Measurements from ENCODE around the gene DNAH1. TPM values are rescaled to one million over a fixed set of nuclear protein-coding genes. Genes with fewer than 3 reads are reported as not detected.
A peak's percentile ranks its signal among the peaks of the same experiment; 100 is the strongest.

DNAH1 gene
- total RNA-seq, 1 experiment from 2014 or later = 5.5 TPM

DNA sequence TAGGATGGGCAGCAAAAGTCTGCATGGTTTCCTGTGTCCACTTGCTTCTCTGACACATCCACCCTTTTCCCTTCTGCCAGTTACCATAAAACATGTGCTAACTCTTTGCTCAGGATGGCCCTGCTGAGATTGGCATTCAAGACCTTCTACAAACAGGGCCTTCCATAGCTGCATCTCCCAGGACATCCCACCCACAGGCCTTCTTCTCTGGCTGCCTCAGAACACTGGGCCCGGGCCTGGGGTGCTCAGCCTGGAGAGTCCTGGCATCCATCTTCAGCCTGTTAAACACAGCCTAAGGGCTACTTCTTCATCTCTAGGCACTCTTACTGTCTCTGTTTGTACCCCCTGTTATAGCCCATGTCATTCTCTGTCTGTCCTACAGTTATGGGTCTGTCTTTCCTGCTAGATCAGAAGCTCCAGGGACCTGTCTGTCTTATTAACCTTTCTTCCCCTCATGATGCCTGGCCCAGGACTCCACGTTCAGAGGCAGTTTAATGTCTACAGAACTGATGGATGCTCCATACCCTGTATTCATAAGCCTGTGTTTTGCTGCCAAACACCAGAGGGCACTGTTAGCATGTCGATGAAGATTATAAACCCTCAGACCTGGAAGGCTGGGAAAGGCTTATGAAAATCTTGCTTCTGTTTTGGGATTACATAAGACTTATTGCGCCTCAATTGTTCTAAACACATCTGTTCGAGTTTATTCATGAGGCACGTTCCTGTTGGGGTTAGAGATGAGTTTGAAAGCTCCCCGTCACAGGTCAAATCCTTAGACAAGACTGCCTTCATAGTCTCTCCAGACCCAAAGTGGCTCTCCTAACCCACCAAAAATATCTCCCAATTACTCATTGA lies 112.3 kb downstream of the DNAH1 start (continued):
- TF ChIP-seq, protein P1, sequence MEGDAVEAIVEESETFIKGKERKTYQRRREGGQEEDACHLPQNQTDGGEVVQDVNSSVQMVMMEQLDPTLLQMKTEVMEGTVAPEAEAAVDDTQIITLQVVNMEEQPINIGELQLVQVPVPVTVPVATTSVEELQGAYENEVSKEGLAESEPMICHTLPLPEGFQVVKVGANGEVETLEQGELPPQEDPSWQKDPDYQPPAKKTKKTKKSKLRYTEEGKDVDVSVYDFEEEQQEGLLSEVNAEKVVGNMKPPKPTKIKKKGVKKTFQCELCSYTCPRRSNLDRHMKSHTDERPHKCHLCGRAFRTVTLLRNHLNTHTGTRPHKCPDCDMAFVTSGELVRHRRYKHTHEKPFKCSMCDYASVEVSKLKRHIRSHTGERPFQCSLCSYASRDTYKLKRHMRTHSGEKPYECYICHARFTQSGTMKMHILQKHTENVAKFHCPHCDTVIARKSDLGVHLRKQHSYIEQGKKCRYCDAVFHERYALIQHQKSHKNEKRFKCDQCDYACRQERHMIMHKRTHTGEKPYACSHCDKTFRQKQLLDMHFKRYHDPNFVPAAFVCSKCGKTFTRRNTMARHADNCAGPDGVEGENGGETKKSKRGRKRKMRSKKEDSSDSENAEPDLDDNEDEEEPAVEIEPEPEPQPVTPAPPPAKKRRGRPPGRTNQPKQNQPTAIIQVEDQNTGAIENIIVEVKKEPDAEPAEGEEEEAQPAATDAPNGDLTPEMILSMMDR (IDR thresholded peaks at IDR 0.05 in 2 of 3, conservative IDR thresholded peaks at IDR 0.05 in 1 of 3; ENCODE audit: borderline replicate concordance in 1 of 3, insufficient read depth in 1 of 3, low read depth in 2 of 3, low read length in 2 of 3) = peak; percentile 83 to 93 (median 88)
- TF ChIP-seq RAD21 (IDR thresholded peaks at IDR 0.05; ENCODE audit: low read depth) (peak; percentile 94), ELF1 (IDR thresholded peaks at IDR 0.05; ENCODE audit: borderline replicate concordance, low read depth) (no peak), FOSL1 (IDR thresholded peaks at IDR 0.05; ENCODE audit: low read depth) (no peak), ZFX (IDR thresholded peaks at IDR 0.05) (no peak)

DNA sequence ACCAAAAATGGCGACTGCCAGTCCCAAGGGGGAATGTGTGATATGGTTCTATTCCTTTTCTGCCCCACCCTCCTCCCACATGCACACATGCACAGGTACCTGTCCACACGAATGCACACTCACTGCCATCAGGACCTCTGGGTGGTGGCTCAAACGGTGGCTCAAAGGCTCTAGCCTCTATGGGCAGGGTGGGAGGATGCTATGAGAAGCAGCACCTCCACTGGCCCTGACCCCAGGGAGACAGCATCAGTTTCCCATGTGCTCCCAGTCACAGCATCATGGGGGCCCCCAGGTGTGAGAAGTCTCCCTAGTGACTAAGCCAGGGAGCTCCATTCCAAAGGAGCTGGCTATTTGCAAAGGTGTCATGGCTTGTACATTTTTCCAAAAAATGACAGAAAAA lies 112.9 kb downstream of the DNAH1 start:
- no peak overlapping the region for H3K4me3 ChIP-seq (replicated peaks in 1 of 2; ENCODE audit: low read depth in 1 of 2, low read length in 2 of 2)
- no peak overlapping the region for H3K9ac ChIP-seq (ENCODE audit: low read length)
- intact Hi-C loops (cut with micrococcal nuclease) = no loop called here
- H3K9me2 ChIP-seq (ENCODE audit: insufficient read depth) = no peaks in the 10 kb centered on the region
- H3K9me3 ChIP-seq (ENCODE audit: control insufficient read depth in 1 of 2, insufficient read depth in 1 of 2, low read depth in 1 of 2, low read length in 2 of 2) = no peaks in the 10 kb centered on the region
- no peak overlapping the region for H3K4me2 ChIP-seq (ENCODE audit: low read length)
- H2AFZ ChIP-seq (ENCODE audit: low read depth, low read length, poor library complexity, severe bottlenecking) = peak overlapping the region; percentile 60
- H4K20me1 ChIP-seq (ENCODE audit: insufficient read depth) = no peaks in the 10 kb centered on the region
- ChIA-PET POLR2A (no interaction called here), CTCF (no interaction called here), RAD21 (ENCODE audit: low non-redundant PET in 1 of 2, low total read pairs in 2 of 2, uncharacterized antibody in 2 of 2, unreplicated experiment in 2 of 2) (interaction anchor here in 1 of 2 experiments (0.6 kb wide), 1 partner anchor 119 kb away, joined by 3 read pairs; no protein-coding TSS in a partner anchor)
- no peak overlapping the region for H3K27ac ChIP-seq (ENCODE audit: low read depth, low read length)
- H3K36me3 ChIP-seq (ENCODE audit: control insufficient read depth in 1 of 2, insufficient read depth in 2 of 2, low read length in 2 of 2) = no peaks in the 10 kb centered on the region
- ATAC-seq (0 out of 2 replicates have a peak, but pooled peaks have one; percentile 5), DNase-seq (ENCODE audit: low read depth, low spot score) (no peak)
- no peaks in the 10 kb centered on the region for H3K4me1 ChIP-seq (ENCODE audit: control insufficient read depth in 1 of 2, insufficient read depth in 2 of 2, low read length in 2 of 2)
- no peaks in the 10 kb centered on the region for H3K27me3 ChIP-seq (ENCODE audit: insufficient read depth, low read length)
- BruUV-seq (replicated peaks) = no TSS peak
- TF ChIP-seq, protein P2, sequence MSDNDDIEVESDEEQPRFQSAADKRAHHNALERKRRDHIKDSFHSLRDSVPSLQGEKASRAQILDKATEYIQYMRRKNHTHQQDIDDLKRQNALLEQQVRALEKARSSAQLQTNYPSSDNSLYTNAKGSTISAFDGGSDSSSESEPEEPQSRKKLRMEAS (IDR thresholded peaks at IDR 0.05) = no peak
- TF ChIP-seq, protein P3, sequence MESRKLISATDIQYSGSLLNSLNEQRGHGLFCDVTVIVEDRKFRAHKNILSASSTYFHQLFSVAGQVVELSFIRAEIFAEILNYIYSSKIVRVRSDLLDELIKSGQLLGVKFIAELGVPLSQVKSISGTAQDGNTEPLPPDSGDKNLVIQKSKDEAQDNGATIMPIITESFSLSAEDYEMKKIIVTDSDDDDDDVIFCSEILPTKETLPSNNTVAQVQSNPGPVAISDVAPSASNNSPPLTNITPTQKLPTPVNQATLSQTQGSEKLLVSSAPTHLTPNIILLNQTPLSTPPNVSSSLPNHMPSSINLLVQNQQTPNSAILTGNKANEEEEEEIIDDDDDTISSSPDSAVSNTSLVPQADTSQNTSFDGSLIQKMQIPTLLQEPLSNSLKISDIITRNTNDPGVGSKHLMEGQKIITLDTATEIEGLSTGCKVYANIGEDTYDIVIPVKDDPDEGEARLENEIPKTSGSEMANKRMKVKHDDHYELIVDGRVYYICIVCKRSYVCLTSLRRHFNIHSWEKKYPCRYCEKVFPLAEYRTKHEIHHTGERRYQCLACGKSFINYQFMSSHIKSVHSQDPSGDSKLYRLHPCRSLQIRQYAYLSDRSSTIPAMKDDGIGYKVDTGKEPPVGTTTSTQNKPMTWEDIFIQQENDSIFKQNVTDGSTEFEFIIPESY (IDR thresholded peaks at IDR 0.05; ENCODE audit: extremely low read depth, insufficient replicate concordance, low read length) = no peak
- no peaks in the 10 kb centered on the region for H3K79me2 ChIP-seq (ENCODE audit: insufficient read depth, low read length)
